Measurements from ENCODE around the gene PCMTD2. TPM values are rescaled to one million over a fixed set of nuclear protein-coding genes. Genes with fewer than 3 reads are reported as not detected.

PCMTD2 gene
- total and polyA plus RNA-seq, 2 of the 13 experiments (the other 11 are each of a cell fraction or from before 2014, with no cell fraction given) = 47.0 to 76.9 TPM

- TF ChIP-seq YEATS4 (CRISPR knock-in tag; IDR thresholded peaks at IDR 0.05; ENCODE audit: borderline replicate concordance) = peak; percentile 79
- TF ChIP-seq ZNF816 (CRISPR knock-in tag; IDR thresholded peaks at IDR 0.05; ENCODE audit: borderline replicate concordance) = no peak
- peak; percentile 74 for TF ChIP-seq HNF4A (CRISPR knock-in tag; IDR thresholded peaks at IDR 0.05)
- peak; percentile 79 for TF ChIP-seq ZBTB21 (CRISPR knock-in tag; IDR thresholded peaks at IDR 0.05)
- peak; percentile 74 for TF ChIP-seq CHD4 (IDR thresholded peaks at IDR 0.05; ENCODE audit: borderline replicate concordance, low read length)
- TF ChIP-seq ZNF205 (CRISPR knock-in tag; IDR thresholded peaks at IDR 0.05) = peak; percentile 64; the same call in 1 of the 2 replicates
- TF ChIP-seq PITX1 (CRISPR knock-in tag; IDR thresholded peaks at IDR 0.05) = peak; percentile 77
- TF ChIP-seq, protein P1, sequence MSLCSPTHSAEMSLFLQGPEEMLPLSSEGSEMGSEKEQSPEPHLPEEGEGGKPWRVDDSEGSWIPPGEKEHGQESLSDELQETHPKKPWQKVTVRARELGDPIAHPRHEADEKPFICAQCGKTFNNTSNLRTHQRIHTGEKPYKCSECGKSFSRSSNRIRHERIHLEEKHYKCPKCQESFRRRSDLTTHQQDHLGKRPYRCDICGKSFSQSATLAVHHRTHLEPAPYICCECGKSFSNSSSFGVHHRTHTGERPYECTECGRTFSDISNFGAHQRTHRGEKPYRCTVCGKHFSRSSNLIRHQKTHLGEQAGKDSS (CRISPR knock-in tag; IDR thresholded peaks at IDR 0.05; ENCODE audit: borderline replicate concordance, low read depth) = 0 out of 2 replicates have a peak, but pooled peaks have one; percentile 44
- no peak for TF ChIP-seq TGIF2 (CRISPR knock-in tag; IDR thresholded peaks at IDR 0.05)
- TF ChIP-seq KDM3A (CRISPR knock-in tag; IDR thresholded peaks at IDR 0.05; ENCODE audit: low read depth) = peak; percentile 47; the same call in 1 of the 2 replicates
- no peak for TF ChIP-seq FOXM1 (CRISPR knock-in tag; IDR thresholded peaks at IDR 0.05)
- peak; percentile 31; the same call in 1 of the 2 replicates for TF ChIP-seq ZNF737 (CRISPR knock-in tag; IDR thresholded peaks at IDR 0.05; ENCODE audit: borderline replicate concordance)
- peak; percentile 70; the same call in 1 of the 2 replicates for TF ChIP-seq ZNF232 (CRISPR knock-in tag; IDR thresholded peaks at IDR 0.05; ENCODE audit: borderline replicate concordance)
- no peak for TF ChIP-seq MAFF (IDR thresholded peaks at IDR 0.05; ENCODE audit: low read depth, low read length)
- no peak for TF ChIP-seq RFX1 (IDR thresholded peaks at IDR 0.05)
- 0 out of 2 replicates have a peak, but pooled peaks have one; percentile 31 for TF ChIP-seq SOX13 (IDR thresholded peaks at IDR 0.05)
- TF ChIP-seq SOX13 (CRISPR knock-in tag; conservative IDR thresholded peaks at IDR 0.05 in 1 of 2, IDR thresholded peaks at IDR 0.05 in 1 of 2) = peak in 1 of 2 experiments; percentile 60; a peak in 2 of 4 replicates
- TF ChIP-seq RORA (CRISPR knock-in tag; IDR thresholded peaks at IDR 0.05) = no peak
- TF ChIP-seq, protein P2, sequence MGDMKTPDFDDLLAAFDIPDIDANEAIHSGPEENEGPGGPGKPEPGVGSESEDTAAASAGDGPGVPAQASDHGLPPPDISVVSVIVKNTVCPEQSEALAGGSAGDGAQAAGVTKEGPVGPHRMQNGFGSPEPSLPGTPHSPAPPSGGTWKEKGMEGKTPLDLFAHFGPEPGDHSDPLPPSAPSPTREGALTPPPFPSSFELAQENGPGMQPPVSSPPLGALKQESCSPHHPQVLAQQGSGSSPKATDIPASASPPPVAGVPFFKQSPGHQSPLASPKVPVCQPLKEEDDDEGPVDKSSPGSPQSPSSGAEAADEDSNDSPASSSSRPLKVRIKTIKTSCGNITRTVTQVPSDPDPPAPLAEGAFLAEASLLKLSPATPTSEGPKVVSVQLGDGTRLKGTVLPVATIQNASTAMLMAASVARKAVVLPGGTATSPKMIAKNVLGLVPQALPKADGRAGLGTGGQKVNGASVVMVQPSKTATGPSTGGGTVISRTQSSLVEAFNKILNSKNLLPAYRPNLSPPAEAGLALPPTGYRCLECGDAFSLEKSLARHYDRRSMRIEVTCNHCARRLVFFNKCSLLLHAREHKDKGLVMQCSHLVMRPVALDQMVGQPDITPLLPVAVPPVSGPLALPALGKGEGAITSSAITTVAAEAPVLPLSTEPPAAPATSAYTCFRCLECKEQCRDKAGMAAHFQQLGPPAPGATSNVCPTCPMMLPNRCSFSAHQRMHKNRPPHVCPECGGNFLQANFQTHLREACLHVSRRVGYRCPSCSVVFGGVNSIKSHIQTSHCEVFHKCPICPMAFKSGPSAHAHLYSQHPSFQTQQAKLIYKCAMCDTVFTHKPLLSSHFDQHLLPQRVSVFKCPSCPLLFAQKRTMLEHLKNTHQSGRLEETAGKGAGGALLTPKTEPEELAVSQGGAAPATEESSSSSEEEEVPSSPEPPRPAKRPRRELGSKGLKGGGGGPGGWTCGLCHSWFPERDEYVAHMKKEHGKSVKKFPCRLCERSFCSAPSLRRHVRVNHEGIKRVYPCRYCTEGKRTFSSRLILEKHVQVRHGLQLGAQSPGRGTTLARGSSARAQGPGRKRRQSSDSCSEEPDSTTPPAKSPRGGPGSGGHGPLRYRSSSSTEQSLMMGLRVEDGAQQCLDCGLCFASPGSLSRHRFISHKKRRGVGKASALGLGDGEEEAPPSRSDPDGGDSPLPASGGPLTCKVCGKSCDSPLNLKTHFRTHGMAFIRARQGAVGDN (CRISPR knock-in tag; IDR thresholded peaks at IDR 0.05) = peak; percentile 79
- TF ChIP-seq CBX1 (IDR thresholded peaks at IDR 0.05; ENCODE audit: low read depth) = no peak
- 0 out of 2 replicates have a peak, but pooled peaks have one; percentile 45 for TF ChIP-seq ZNF570 (CRISPR knock-in tag; IDR thresholded peaks at IDR 0.05; ENCODE audit: borderline replicate concordance)
- TF ChIP-seq ZNF138 (CRISPR knock-in tag; IDR thresholded peaks at IDR 0.05; ENCODE audit: low read depth) = no peak
- TF ChIP-seq CREB1 (IDR thresholded peaks at IDR 0.05) = peak; percentile 75
- TF ChIP-seq CREB1 (CRISPR knock-in tag; IDR thresholded peaks at IDR 0.05) = no peak
- TF ChIP-seq ZNF83 (CRISPR knock-in tag; IDR thresholded peaks at IDR 0.05; ENCODE audit: borderline replicate concordance) = 0 out of 2 replicates have a peak, but pooled peaks have one; percentile 17
- TF ChIP-seq, protein P3, sequence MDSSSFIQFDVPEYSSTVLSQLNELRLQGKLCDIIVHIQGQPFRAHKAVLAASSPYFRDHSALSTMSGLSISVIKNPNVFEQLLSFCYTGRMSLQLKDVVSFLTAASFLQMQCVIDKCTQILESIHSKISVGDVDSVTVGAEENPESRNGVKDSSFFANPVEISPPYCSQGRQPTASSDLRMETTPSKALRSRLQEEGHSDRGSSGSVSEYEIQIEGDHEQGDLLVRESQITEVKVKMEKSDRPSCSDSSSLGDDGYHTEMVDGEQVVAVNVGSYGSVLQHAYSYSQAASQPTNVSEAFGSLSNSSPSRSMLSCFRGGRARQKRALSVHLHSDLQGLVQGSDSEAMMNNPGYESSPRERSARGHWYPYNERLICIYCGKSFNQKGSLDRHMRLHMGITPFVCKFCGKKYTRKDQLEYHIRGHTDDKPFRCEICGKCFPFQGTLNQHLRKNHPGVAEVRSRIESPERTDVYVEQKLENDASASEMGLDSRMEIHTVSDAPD (CRISPR knock-in tag; IDR thresholded peaks at IDR 0.05) = peak; percentile 98
Observed at GRCh38 chr20:64238115-64238825, 17.3 kb upstream of the PCMTD2 start (continued).
